ENCODE measurements around the gene MAN1A1.

Gene MAN1A1

GRCh38 chr6:119257726-119258125 lies 91.8 kb downstream of the MAN1A1 start:
- TF ChIP-seq YY1 (IDR thresholded peaks at IDR 0.05; ENCODE audit: low read depth) (no peak), CEBPB (IDR thresholded peaks at IDR 0.05) (no peak), MAX (IDR thresholded peaks at IDR 0.05) (no peak), NFIC (IDR thresholded peaks at IDR 0.05) (no peak), EGR1 (IDR thresholded peaks at IDR 0.05) (no peak), CREB1 (IDR thresholded peaks at IDR 0.05; ENCODE audit: low read depth) (no peak), USF1 (IDR thresholded peaks at IDR 0.05) (no peak), TAF1 (IDR thresholded peaks at IDR 0.05; ENCODE audit: low read depth) (no peak), TCF12 (IDR thresholded peaks at IDR 0.05; ENCODE audit: low read depth) (no peak)

- TF ChIP-seq TCF12 (IDR thresholded peaks at IDR 0.05; ENCODE audit: low read depth): no peak
- TF ChIP-seq RAD21 (IDR thresholded peaks at IDR 0.05; ENCODE audit: low read depth): no peak
- TF ChIP-seq, protein P1, sequence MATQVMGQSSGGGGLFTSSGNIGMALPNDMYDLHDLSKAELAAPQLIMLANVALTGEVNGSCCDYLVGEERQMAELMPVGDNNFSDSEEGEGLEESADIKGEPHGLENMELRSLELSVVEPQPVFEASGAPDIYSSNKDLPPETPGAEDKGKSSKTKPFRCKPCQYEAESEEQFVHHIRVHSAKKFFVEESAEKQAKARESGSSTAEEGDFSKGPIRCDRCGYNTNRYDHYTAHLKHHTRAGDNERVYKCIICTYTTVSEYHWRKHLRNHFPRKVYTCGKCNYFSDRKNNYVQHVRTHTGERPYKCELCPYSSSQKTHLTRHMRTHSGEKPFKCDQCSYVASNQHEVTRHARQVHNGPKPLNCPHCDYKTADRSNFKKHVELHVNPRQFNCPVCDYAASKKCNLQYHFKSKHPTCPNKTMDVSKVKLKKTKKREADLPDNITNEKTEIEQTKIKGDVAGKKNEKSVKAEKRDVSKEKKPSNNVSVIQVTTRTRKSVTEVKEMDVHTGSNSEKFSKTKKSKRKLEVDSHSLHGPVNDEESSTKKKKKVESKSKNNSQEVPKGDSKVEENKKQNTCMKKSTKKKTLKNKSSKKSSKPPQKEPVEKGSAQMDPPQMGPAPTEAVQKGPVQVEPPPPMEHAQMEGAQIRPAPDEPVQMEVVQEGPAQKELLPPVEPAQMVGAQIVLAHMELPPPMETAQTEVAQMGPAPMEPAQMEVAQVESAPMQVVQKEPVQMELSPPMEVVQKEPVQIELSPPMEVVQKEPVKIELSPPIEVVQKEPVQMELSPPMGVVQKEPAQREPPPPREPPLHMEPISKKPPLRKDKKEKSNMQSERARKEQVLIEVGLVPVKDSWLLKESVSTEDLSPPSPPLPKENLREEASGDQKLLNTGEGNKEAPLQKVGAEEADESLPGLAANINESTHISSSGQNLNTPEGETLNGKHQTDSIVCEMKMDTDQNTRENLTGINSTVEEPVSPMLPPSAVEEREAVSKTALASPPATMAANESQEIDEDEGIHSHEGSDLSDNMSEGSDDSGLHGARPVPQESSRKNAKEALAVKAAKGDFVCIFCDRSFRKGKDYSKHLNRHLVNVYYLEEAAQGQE (IDR thresholded peaks at IDR 0.05; ENCODE audit: low read depth): no peak
- TF ChIP-seq CREB1 (IDR thresholded peaks at IDR 0.05; ENCODE audit: low read depth): no peak
These were observed 92.5 kb downstream of the MAN1A1 start for GRCh38 chr6:119256978-119257462.

DNA sequence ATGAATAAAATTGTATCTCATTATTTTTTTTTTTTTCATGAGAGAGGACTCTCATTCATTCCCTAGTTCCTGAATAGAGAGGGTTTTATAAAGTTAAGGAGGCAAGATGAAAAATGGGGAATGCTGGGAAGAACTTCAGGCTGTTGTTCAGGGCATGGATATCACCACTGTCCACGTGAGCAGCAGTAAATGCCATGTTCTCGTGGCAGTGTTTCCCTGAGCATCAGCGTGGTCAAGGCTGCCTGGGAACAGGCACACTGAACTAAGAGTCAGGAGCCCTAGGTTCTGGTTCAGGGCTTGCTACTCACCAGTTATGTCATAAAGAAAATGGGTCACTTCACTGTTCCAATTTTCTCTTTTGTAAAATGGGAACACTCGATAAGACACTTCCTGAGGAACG lies 93.2 kb downstream of the MAN1A1 start:
- TF ChIP-seq CEBPB (IDR thresholded peaks at IDR 0.05) (no peak), USF1 (IDR thresholded peaks at IDR 0.05) (no peak), RAD21 (IDR thresholded peaks at IDR 0.05; ENCODE audit: low read depth) (no peak), MAX (IDR thresholded peaks at IDR 0.05) (no peak), TEAD4 (IDR thresholded peaks at IDR 0.05) (no peak), TCF12 (IDR thresholded peaks at IDR 0.05; ENCODE audit: low read depth) (no peak), EP300 (IDR thresholded peaks at IDR 0.05; ENCODE audit: borderline replicate concordance) (no peak), FOXM1 (IDR thresholded peaks at IDR 0.05; ENCODE audit: borderline replicate concordance, low read depth) (no peak), CREB1 (IDR thresholded peaks at IDR 0.05; ENCODE audit: low read depth) (no peak), EGR1 (IDR thresholded peaks at IDR 0.05) (no peak), ZBTB7A (IDR thresholded peaks at IDR 0.05; ENCODE audit: low read depth) (no peak), NFIC (IDR thresholded peaks at IDR 0.05) (no peak), YY1 (IDR thresholded peaks at IDR 0.05; ENCODE audit: low read depth) (no peak), TAF1 (IDR thresholded peaks at IDR 0.05; ENCODE audit: low read depth) (no peak)
- TF ChIP-seq, protein P1 (IDR thresholded peaks at IDR 0.05; ENCODE audit: low read depth): no peak

DNA sequence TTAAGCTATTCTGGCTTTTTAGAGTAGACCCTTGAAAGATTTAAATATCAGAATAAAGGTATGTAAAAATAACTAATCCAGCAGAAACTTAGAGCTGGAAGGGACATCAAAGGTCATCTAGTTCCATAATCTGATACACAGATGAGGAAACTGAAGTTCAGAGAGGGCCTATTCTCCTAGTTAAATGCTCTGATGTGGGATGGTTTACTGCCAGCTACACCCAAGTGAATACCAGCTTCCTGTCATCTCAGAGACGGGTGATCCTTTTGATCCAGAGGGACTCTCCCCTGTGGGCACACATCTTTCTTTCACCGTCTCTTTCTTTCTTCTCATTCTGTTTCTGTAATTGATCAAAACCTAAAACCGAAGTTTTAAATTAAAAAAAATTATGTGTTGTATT lies 94.1 kb downstream of the MAN1A1 start:
- TF ChIP-seq CREB1 (IDR thresholded peaks at IDR 0.05; ENCODE audit: low read depth): no peak
- TF ChIP-seq MAX (IDR thresholded peaks at IDR 0.05): no peak
- no peak for TF ChIP-seq CEBPB (IDR thresholded peaks at IDR 0.05)
- TF ChIP-seq EP300 (IDR thresholded peaks at IDR 0.05; ENCODE audit: borderline replicate concordance): no peak
- TF ChIP-seq FOXM1 (IDR thresholded peaks at IDR 0.05; ENCODE audit: borderline replicate concordance, low read depth): no peak
- TF ChIP-seq RAD21 (IDR thresholded peaks at IDR 0.05; ENCODE audit: low read depth): no peak
- TF ChIP-seq ZBTB7A (IDR thresholded peaks at IDR 0.05; ENCODE audit: low read depth): no peak
- no peak for TF ChIP-seq TCF12 (IDR thresholded peaks at IDR 0.05; ENCODE audit: low read depth)
- no peak for TF ChIP-seq YY1 (IDR thresholded peaks at IDR 0.05; ENCODE audit: low read depth)
- TF ChIP-seq TAF1 (IDR thresholded peaks at IDR 0.05; ENCODE audit: low read depth): no peak
- TF ChIP-seq, protein P1 (IDR thresholded peaks at IDR 0.05; ENCODE audit: low read depth): no peak
- no peak for TF ChIP-seq EGR1 (IDR thresholded peaks at IDR 0.05)
- no peak for TF ChIP-seq TEAD4 (IDR thresholded peaks at IDR 0.05)
- no peak for TF ChIP-seq NFIC (IDR thresholded peaks at IDR 0.05)
- no peak for TF ChIP-seq USF1 (IDR thresholded peaks at IDR 0.05)

Data from Ishikawa (cell line).